WTC11 (cell line): ENCODE data around the gene TMEM17. TPM values are rescaled to one million over a fixed set of nuclear protein-coding genes. Genes with fewer than 3 reads are reported as not detected.

Source experiments
- ATAC-seq: fragments of 200-7000 bp; cut with Tn5 transposase; 2 replicates; pipeline ENCODE4 v1.10.0; 2021; ENCODE audit warnings: mild to moderate bottlenecking, moderate library complexity
- CTCF ChIA-PET: fragments of 300-600 bp; sonication (Branson Sonifier 250); formaldehyde crosslinking; loops from one replicate; lab custom pipeline; 2021; ENCODE audit warnings: antibody characterized with exemption; lab: Charles Lee
- POLR2A ChIA-PET: fragments of 350-600 bp; sonication (Branson Sonifier 250); formaldehyde crosslinking; loops from one replicate; lab custom pipeline; 2021; ENCODE audit warnings: antibody characterized with exemption; lab: Charles Lee
- DNase-seq: peaks from one replicate; pipeline ENCODE4 v3.0.0; 2021; ENCODE audit warnings: low spot score
- H3K27ac Mint-ChIP-seq: 2 replicates; pipeline ENCODE4 v1.8.0; 2021; ENCODE audit warnings: mixed read lengths
- H3K27me3 Mint-ChIP-seq: 2 replicates; pipeline ENCODE4 v1.8.0; 2021; ENCODE audit warnings: low read depth, mild to moderate bottlenecking, moderate library complexity, mixed read lengths
- H3K36me3 Mint-ChIP-seq: 2 replicates; pipeline ENCODE4 v1.8.0; 2021; ENCODE audit warnings: mixed read lengths
- H3K4me1 Mint-ChIP-seq: 2 replicates; pipeline ENCODE4 v1.8.0; 2022; ENCODE audit warnings: mixed read lengths
- H3K4me3 Mint-ChIP-seq: 2 replicates; pipeline ENCODE4 v1.8.0; 2021; ENCODE audit warnings: mild to moderate bottlenecking, moderate library complexity, mixed read lengths
- H3K9me3 Mint-ChIP-seq: 2 replicates; pipeline ENCODE4 v1.8.0; 2021; ENCODE audit warnings: mixed read lengths
- ATF2 ChIP-seq: sonication (generic); formaldehyde crosslinking; IDR thresholded peaks from 2 replicates; pipeline ENCODE4 v1.8.1; 2022; ENCODE audit warnings: low read depth, missing genetic modification reagents, borderline replicate concordance
- ATF3 ChIP-seq: sonication (generic); formaldehyde crosslinking; conservative IDR thresholded peaks from 2 replicates; pipeline ENCODE4 v1.8.1; 2022; ENCODE audit warnings: mild to moderate bottlenecking, missing genetic modification reagents
- CDX4 ChIP-seq: fragments of 250-450 bp; sonication (Bioruptor Pico); IDR thresholded peaks from 2 replicates; pipeline ENCODE4 v1.9.0; 2021; ENCODE audit warnings: moderate library complexity, mild to moderate bottlenecking, inconsistent platforms, borderline replicate concordance
- CTCF ChIP-seq: fragments of 200-600 bp; IDR thresholded peaks from 2 replicates; pipeline ENCODE4 v1.8.0; 2022; ENCODE audit warnings: antibody characterized with exemption
- E2F5 ChIP-seq: sonication (generic); formaldehyde crosslinking; IDR thresholded peaks from 2 replicates; pipeline ENCODE4 v1.8.1; 2022; ENCODE audit warnings: mild to moderate bottlenecking, moderate library complexity, missing genetic modification reagents
- ERG ChIP-seq: fragments of 250-450 bp; sonication (Bioruptor Pico); IDR thresholded peaks from 2 replicates; pipeline ENCODE4 v1.8.0; 2021; ENCODE audit warnings: mild to moderate bottlenecking
- ETV6 ChIP-seq: sonication (generic); formaldehyde crosslinking; IDR thresholded peaks from 2 replicates; pipeline ENCODE4 v1.8.1; 2022; ENCODE audit warnings: mild to moderate bottlenecking, missing genetic modification reagents
- FOXJ3 ChIP-seq: sonication (generic); formaldehyde crosslinking; IDR thresholded peaks from 2 replicates; pipeline ENCODE4 v1.9.0; 2021; ENCODE audit warnings: missing genetic modification reagents, mild to moderate bottlenecking, borderline replicate concordance
- HMGA2 ChIP-seq: fragments of 250-450 bp; sonication (Bioruptor Pico); IDR thresholded peaks from 2 replicates; pipeline ENCODE4 v1.4.0; 2021; ENCODE audit warnings: mild to moderate bottlenecking, moderate library complexity
- IRF1 ChIP-seq: sonication (generic); formaldehyde crosslinking; IDR thresholded peaks from 2 replicates; pipeline ENCODE4 v1.8.0; 2023; ENCODE audit warnings: missing genetic modification reagents
- MAX ChIP-seq: sonication (generic); formaldehyde crosslinking; IDR thresholded peaks from 2 replicates; pipeline ENCODE4 v1.8.0; 2022; ENCODE audit warnings: mild to moderate bottlenecking, missing genetic modification reagents
- SP1 ChIP-seq: sonication (generic); formaldehyde crosslinking; conservative IDR thresholded peaks from 2 replicates; pipeline ENCODE4 v1.8.1; 2022; ENCODE audit warnings: missing genetic modification reagents
- TCF7 ChIP-seq: sonication (generic); formaldehyde crosslinking; IDR thresholded peaks from 2 replicates; pipeline ENCODE4 v1.8.0; 2022; ENCODE audit warnings: mild to moderate bottlenecking, low read depth, missing genetic modification reagents, moderate library complexity
- TEAD1 ChIP-seq: sonication (generic); formaldehyde crosslinking; IDR thresholded peaks from 2 replicates; pipeline ENCODE4 v1.8.0; 2022; ENCODE audit warnings: mild to moderate bottlenecking, missing genetic modification reagents
- ZBTB21 ChIP-seq: sonication (generic); formaldehyde crosslinking; IDR thresholded peaks from 2 replicates; pipeline ENCODE4 v1.8.1; 2023; ENCODE audit warnings: mild to moderate bottlenecking, missing genetic modification reagents, borderline replicate concordance
- ZNF121 ChIP-seq: sonication (generic); formaldehyde crosslinking; IDR thresholded peaks from 2 replicates; pipeline ENCODE4 v1.8.0; 2023; ENCODE audit warnings: missing genetic modification reagents
- ZNF281 ChIP-seq: sonication (generic); formaldehyde crosslinking; IDR thresholded peaks from 2 replicates; pipeline ENCODE4 v1.8.0; 2023; ENCODE audit warnings: mild to moderate bottlenecking, missing genetic modification reagents
- ZNF423 ChIP-seq: fragments of 250-450 bp; sonication (Bioruptor Pico); IDR thresholded peaks from 2 replicates; pipeline ENCODE4 v2.1.2; 2022; ENCODE audit warnings: mild to moderate bottlenecking, moderate library complexity
- ZNF532 ChIP-seq: fragments of 250-450 bp; sonication (Bioruptor Pico); IDR thresholded peaks from 2 replicates; pipeline ENCODE4 v1.9.0; 2021; ENCODE audit warnings: mild to moderate bottlenecking, borderline replicate concordance
- total RNA-seq: library from RNA; stranded (reverse); gene quantifications from 3 replicates; pipeline ENCODE4 v1.2.3, GENCODE V29; 2021

TMEM17 gene
- total RNA-seq, 1 experiment from 2014 or later: 1.2 TPM

- no peak for TF ChIP-seq E2F5 (CRISPR knock-in tag)
- no peak for TF ChIP-seq ZNF121
- peak; percentile 56; the same call in 1 of the 2 replicates for TF ChIP-seq TEAD1 (CRISPR knock-in tag)
- TF ChIP-seq ZNF423 (CRISPR knock-in tag): peak; percentile 85
- TF ChIP-seq ZBTB21: no peak
- 0 out of 2 replicates have a peak, but pooled peaks have one; percentile 12 for TF ChIP-seq SP1
- no peak for TF ChIP-seq IRF1 (CRISPR knock-in tag)
- TF ChIP-seq CDX4 (CRISPR knock-in tag): no peak
- no peak for TF ChIP-seq FOXJ3 (CRISPR knock-in tag)
Observed at GRCh38 chr2:62465741-62466502, 40.1 kb downstream of the TMEM17 start (continued).

GRCh38 chr2:62465039-62465740 is 40.8 kb downstream of the TMEM17 start:
- POLR2A ChIA-PET: interaction anchor here (1.0 to 1.7 kb wide), 3 partner anchors 13 to 582 kb away, joined by 3 to 7 read pairs (median 5); partner anchors contain the start of gene TMEM17
- no peaks in the 10 kb centered on the region for H3K27me3 Mint-ChIP-seq
- TF ChIP-seq ZNF532 (CRISPR knock-in tag) (no peak), MAX (CRISPR knock-in tag) (no peak), HMGA2 (CRISPR knock-in tag) (no peak), ATF2 (no peak), CTCF (no peak), TCF7 (CRISPR knock-in tag) (no peak), ETV6 (CRISPR knock-in tag) (no peak), TEAD1 (CRISPR knock-in tag) (no peak), ZNF281 (CRISPR knock-in tag) (no peak), ERG (CRISPR knock-in tag) (no peak), ATF3 (CRISPR knock-in tag) (no peak)

More at GRCh38 chr2:62465039-62465740, 40.8 kb downstream of the TMEM17 start:
- no peaks in the 10 kb centered on the region for H3K36me3 Mint-ChIP-seq
- no peak for ATAC-seq
- no peak overlapping the region for H3K4me3 Mint-ChIP-seq
- H3K4me1 Mint-ChIP-seq: peaks cover 52% of the 10 kb centered on the region
- H3K27ac Mint-ChIP-seq: peak overlapping the region; percentile 93
- no peaks in the 10 kb centered on the region for H3K9me3 Mint-ChIP-seq
- CTCF ChIA-PET: interaction anchor here (1.2 to 3.7 kb wide), 5 partner anchors 8 to 310 kb away, joined by 3 to 34 read pairs (median 13); partner anchors contain the start of gene TMEM17
- no peak for DNase-seq
